IPS-NIHi7 (cell line): ENCODE data around the gene GPR141.
A peak's percentile ranks its signal among the peaks of the same experiment; 100 is the strongest.

Source experiments
- DNase-seq: peaks from one replicate; pipeline ENCODE4 v3.0.0; 2012; ENCODE audit warnings: mixed read lengths; ENCODE audit errors: extremely low spot score

GPR141 gene

GRCh38 chr7:37683246-37684120, at the start of gene GPR141:
Gene GPR141, plus strand, starts transcription at chr7:37683766. Its CDS starts 56,628 bp downstream, at chr7:37740394.
- DNase-seq = no peak

DNA sequence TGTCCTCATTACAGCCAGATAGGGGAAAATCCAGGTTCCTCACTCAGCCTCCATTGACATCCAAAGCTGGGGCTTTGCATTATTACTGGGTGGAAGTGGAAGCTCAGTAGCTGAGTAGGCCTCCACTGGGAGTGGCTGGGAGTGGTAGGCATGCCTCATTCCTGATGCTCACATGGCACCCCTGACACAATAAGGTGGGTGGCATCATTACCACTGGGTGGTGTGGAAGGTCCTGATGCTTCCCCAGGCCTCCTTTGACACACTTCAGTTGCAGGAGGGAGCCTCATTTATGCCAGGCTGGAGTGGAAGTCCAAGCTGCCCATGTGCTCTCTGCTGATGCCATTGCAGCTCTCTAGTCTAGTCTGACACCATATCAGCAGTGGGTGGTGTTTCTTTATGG, 48.2 kb upstream of the GPR141 start:
- DNase-seq = no peak

GRCh38 chr7:37642028-37642540, 41.5 kb upstream of the GPR141 start:
- DNase-seq = no peak

GRCh38 chr7:37643876-37644275, 39.7 kb upstream of the GPR141 start:
- peak; percentile 72 for DNase-seq

DNA sequence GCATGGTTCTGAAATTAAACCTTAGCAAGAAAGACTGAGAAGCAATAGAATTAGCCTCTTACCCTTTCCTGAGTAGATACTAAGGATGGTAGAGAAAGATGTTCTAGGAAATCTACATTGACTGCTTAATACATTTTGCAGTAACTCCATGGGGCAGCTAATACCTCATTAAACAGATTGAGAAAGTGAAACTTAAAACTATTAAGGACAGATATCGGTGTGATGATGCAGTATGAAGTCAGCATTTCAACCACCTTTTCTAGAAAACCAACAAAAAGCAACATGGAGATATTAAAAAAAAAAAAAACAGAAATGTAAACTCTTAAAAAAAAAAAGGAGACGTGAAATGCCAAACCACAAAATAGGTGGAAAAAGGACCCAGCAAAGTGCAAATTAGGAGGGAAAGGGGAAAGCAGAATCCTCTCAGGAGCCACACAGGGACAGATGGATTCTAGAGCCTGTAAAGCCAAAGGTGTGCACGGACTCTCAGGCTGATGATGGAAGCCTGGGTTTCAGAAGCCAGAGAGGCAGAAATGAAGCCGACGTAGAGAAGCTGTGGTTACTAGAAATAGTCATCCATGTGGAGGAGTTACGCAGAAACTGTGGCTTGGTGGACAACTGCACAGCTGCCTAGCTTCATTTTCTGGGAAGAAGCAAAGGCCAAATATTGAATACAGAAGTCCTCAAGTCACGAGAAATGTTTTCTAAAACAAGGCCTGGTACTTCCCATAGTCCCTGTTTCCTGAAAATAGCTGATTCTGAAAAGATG, 38.1 kb upstream of the GPR141 start:
- DNase-seq = no peak

DNA sequence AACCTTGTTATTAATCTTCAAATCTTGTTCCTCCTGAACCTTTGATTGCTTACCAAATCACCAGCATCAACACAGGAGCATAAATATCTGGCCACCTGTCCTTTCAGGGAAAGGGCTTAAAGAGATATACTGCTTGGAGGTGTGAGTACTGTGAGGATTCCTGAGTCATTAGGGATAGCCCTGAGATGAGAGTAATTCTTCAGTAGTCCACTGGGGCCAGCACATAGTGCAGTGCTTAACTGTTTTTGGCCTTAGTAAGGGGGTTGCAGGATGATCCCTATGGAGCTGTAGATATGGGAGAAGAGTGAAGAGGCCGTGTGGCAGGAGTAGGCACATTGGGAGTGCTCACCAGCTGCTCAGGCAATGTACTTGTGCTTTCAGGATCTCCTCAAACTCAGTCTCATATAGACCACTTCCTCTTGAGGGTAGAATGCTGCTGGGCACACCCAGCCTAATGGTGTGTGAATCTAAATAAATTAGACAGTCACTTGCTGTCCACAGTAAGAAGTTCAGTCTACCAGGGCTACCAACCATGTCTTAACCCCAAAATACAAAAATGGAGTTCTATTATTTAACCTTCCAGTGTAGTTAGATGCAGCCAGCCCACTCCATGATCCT, 26.5 kb upstream of the GPR141 start:
- peak; percentile 16 for DNase-seq

DNA sequence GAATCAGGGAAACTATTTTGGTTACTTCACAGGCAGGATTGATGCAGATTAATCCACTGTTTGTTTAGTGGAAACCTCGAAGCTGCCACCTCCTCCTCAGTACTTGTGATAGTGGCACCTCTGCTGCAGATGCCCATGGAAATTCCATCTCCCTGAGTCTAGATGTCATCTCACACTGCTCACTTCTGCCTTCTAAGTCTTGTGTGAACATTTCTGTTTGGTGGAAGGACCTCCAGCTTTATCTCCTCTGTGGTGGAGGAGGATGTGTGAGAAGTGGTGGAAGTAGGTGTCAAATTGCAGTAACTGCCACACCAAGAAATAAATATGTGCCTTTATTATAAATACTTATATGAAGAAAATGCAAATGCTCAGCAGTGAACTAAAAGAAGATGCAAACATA, 25.8 kb upstream of the GPR141 start:
- DNase-seq = no peak

- no peak for DNase-seq
These were observed 23.5 kb upstream of the GPR141 start for GRCh38 chr7:37659971-37660565.

GRCh38 chr7:37660614-37661013, 23.0 kb upstream of the GPR141 start:
- DNase-seq = no peak

GRCh38 chr7:37663693-37664092, 19.9 kb upstream of the GPR141 start:
- no peak for DNase-seq

DNA sequence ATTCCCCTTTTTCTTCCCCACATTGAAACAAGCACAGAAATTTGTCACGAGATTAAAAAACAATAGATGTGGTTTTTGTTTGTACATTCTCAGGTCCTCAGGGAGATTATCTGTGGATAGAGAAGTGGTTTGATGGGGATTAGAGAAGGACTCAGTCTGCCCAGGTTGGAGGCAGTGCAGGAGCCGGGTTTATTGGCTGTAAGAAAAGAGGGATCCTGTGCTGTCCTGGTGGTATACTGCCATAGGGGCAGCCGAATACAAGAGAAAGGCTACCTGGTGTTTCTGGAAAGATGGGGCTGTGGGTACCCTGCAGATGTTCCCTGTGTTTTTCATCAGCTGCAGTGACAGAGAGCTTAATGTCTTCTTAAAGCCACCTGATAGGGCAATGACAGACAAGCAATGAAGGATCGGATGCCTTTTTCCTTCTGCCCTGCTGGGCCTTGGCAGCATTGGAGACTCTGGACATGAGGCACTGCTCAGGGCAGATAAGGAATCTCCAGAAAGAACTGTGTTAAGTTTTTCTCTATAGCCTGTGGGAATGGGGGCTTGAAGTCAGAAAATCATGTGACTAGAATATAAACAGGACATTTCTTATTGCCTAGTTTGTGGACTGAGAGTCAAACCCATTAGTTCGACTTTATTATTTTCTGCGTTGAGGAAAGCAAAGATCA, 18.1 kb upstream of the GPR141 start:
- no peak for DNase-seq

DNA sequence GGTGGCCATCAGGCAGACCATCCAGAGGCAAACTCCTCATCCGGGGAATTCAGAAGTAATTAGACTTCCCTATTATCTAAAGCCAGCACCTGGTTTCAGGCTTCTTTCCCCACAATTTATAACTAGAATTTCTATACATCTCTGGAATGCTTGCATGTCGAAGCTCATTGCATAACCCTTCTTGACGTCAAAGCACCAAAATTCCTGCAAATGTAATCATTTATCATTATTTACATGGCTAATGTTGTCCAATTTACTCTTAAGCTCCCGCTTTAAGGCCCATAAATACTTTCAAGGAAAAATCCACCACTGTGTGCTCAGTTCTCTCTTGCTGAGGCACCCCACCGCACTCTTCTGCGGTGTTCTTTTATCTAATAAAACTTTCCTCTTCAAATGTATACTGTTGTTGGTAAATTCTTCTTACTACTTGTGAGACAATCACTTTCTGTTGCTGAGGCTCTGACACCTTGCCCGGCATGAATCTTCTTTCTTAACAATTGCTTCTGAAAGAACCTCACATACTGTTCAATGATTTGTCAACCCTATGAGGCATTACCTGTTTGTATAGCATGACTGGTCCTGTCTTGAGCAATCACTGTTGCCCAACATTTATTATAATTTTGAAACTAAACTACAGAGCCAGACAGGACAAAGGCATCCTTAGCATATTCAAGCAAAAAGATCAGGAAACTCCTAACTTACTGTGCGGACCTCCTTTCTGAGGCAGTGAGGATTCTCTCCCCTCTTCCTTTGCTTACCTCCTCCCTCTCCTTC, 17.4 kb upstream of the GPR141 start:
- DNase-seq = no peak

- DNase-seq = no peak
These were observed 13.7 kb upstream of the GPR141 start for GRCh38 chr7:37669818-37670217.

DNA sequence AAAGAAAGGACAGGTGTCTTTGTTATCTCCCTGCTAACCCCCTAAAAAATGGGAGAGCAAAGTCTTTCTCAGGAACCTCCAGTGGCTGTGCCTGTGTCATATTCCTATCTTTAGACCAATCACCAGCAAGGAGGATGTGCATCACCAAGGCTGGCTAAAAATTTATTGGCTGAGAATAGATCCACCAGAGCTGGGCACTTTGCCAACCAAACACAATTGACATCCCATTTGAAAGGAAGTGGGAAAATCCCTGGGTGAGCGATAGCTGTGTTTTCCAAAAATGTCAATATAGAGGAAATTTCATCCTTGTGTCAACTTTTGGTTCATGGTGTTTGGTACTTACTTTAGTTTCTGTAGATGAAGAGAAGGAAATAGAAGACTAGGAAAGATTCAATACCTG, 13.1 kb upstream of the GPR141 start:
- no peak for DNase-seq

- DNase-seq = no peak
These were observed 11.7 kb upstream of the GPR141 start for GRCh38 chr7:37671876-37672275.

GRCh38 chr7:37672926-37673325, 10.6 kb upstream of the GPR141 start:
- no peak for DNase-seq

- no peak for DNase-seq
These were observed 10.0 kb upstream of the GPR141 start for GRCh38 chr7:37673523-37673922.

- no peak for DNase-seq
These were observed 9.0 kb upstream of the GPR141 start for GRCh38 chr7:37674531-37674930.

GRCh38 chr7:37675749-37676148, 7.8 kb upstream of the GPR141 start:
- no peak for DNase-seq

GRCh38 chr7:37684927-37685326, 1.4 kb downstream of the GPR141 start:
- no peak for DNase-seq
